ENCODE results near the gene MAX. TPM values are rescaled to one million over a fixed set of nuclear protein-coding genes. Genes with fewer than 3 reads are reported as not detected.
"Not testable (repeated sequence)": the region's sequence is repeated elsewhere in the genome, so short reads cannot be mapped to it uniquely, and the experiment has no call there.

Gene MAX
- total RNA-seq, 2 donors from 2014 or later = 95.5 to 137 TPM

GRCh38 chr14:65044596-65044959 is 57.7 kb downstream of the MAX start:
- no peak for DNase-seq
- ATAC-seq = no peak

GRCh38 chr14:65043893-65044595 is 58.3 kb downstream of the MAX start:
- intact Hi-C loops (cut with DNase I, micrococcal nuclease) = no loop called here
- no peak for ATAC-seq
- no peak for DNase-seq

More at GRCh38 chr14:65044596-65044959, 57.7 kb downstream of the MAX start:
- intact Hi-C loops (cut with DNase I, micrococcal nuclease) = no loop called here

- ATAC-seq (no peak), DNase-seq (no peak)
These were observed 59.5 kb downstream of the MAX start for GRCh38 chr14:65042731-65043372.

DNA sequence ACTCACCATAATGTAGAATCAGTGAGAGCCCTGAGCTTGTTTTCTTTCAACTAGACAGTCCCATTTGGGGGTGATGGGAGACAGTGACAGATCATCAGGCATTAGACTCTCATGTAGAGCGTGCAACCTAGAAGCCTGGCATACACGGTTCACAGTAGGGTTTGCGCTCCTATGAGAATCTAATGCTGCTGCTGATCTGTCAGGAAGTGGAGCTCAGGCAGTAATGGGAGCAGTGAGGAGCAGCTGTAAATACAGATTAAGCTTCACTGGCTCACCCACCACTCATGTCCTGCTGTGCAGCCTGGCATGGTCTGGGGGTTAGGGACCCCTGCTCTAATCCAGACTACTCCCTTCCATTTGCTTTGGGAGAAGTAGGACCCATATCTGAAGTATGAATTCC is 60.0 kb downstream of the MAX start:
- DNase-seq (no peak), ATAC-seq (no peak)
- intact Hi-C loops (cut with DNase I, micrococcal nuclease) = no loop called here

More at GRCh38 chr14:65042731-65043372, 59.5 kb downstream of the MAX start:
- intact Hi-C loops (cut with DNase I, micrococcal nuclease) = no loop called here

DNA sequence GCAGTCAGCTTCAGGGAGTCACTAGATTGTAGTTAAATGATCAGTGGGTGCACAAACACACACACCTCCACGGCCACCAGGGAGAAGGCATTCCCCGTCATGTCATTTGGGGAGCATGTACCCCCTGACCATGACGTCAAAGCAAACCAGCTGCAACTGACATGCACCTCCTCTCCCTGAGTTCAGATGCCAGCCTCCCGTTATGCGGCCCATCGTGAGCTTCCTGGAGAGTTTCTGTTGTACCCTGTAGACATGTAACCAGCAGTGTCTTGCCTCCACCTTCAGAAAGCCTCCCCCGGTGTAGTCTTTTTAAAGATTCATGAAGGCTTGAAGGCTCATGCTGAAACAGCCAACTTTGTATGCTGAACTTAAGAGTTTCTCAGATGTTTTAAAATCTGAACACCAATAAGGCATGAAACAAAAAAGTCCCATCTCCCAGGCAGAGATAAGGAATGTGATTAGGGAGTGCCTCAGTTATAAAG is 60.8 kb downstream of the MAX start:
- intact Hi-C loops (cut with DNase I, micrococcal nuclease) = no loop called here
- ATAC-seq (peak; percentile 18), DNase-seq (no peak)

- DNase-seq (no peak), ATAC-seq (peak; percentile 75)
- intact Hi-C loops (cut with DNase I, micrococcal nuclease) = no loop called here
These were observed 61.5 kb downstream of the MAX start for GRCh38 chr14:65040666-65041433.

DNA sequence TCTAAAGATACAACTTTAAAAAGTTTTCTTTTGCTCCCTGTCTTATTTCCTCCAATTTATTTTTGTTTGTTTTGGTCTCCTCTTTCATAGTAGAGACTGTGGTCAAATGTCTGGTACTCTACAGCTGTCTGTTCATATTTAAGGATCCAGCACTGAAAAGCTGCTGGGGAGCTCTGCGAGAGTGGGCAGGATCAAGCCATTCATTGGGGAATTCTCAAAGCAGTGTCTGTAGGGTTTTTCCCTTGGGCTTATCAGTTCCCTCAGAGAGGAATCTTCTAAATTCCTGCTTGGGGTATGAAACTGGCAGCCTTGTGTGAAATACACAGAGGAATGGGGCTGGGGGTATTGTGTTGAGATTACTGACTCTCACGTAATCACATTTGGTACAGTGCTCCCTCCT is 63.4 kb downstream of the MAX start:
- no peak for ATAC-seq

GRCh38 chr14:65035049-65035448 is 67.3 kb downstream of the MAX start:
- ATAC-seq (no peak), DNase-seq (no peak)
- intact Hi-C loops (cut with DNase I, micrococcal nuclease) = no loop called here

More for the DNA sequence above, 63.4 kb downstream of the MAX start:
- intact Hi-C loops (cut with DNase I, micrococcal nuclease) = no loop called here
- no peak for DNase-seq

- DNase-seq (no peak), ATAC-seq (no peak)
- intact Hi-C loops (cut with DNase I, micrococcal nuclease) = no loop called here
These were observed 68.3 kb downstream of the MAX start for GRCh38 chr14:65034021-65034420.

GRCh38 chr14:65033181-65033580 is 69.1 kb downstream of the MAX start:
- DNase-seq = no peak
- ATAC-seq = no peak
- intact Hi-C loops (cut with DNase I, micrococcal nuclease) = no loop called here

DNA sequence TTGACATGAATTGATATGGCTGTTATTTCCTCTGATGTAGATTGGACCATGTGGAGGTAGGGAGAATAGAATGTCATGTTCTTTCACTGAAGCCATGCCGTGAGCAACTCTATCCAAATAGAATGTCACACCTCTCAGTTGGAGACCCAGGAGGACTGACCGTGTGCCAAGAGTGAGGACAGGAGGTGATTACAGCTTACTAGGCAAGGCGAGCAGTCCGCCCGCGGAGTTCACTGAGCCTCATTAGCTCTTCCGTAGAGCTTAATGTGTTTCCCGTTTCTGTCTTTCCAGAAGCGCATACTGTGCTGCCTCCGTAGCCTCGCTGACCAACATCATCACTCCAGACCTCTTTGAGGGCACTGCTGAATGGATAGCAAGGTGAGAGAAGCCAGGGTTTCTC is 70.0 kb downstream of the MAX start:
- ATAC-seq (peak; percentile 50), DNase-seq (no peak)
- intact Hi-C loops (cut with DNase I, micrococcal nuclease) = no loop called here

- ATAC-seq; intact Hi-C loops (cut with DNase I, micrococcal nuclease); DNase-seq: not testable (repeated sequence)
These were observed 71.0 kb downstream of the MAX start for GRCh38 chr14:65031321-65031720.

- ATAC-seq (peak; percentile 47), DNase-seq (no peak)
- intact Hi-C loops (cut with DNase I, micrococcal nuclease) = no loop called here
These were observed 73.4 kb downstream of the MAX start for GRCh38 chr14:65028937-65029336.

DNA sequence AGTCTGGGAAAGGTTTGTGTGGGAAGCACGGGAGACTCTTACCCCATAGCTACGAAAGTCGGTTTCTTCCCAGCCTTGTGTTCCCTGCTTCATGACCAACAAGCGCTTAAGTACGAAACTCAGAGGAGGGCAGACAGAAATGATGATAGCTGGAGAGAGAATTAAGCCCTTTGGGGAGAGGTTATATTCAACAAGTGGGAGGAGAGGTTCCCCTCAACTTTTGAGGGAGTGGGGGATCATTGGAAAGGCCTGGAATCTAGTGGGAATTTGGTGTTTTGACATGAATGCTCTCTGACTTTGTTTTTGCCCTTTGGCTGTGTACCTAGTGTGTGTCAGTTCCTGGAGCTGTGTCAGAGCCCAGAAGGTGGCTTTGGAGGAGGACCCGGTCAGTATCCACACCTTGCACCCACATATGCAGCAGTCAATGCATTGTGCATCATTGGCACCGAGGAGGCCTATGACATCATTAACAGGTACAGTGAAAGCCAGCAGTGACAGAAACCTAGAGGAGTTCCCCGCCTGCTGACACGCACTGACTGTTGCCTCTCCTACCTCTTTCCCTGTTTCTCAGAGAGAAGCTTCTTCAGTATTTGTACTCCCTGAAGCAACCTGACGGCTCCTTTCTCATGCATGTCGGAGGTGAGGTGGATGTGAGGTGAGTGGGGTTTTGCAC is 75.1 kb downstream of the MAX start:
- no peak for ATAC-seq
- no peak for DNase-seq
- intact Hi-C loops (cut with DNase I, micrococcal nuclease) = no loop called here

DNA sequence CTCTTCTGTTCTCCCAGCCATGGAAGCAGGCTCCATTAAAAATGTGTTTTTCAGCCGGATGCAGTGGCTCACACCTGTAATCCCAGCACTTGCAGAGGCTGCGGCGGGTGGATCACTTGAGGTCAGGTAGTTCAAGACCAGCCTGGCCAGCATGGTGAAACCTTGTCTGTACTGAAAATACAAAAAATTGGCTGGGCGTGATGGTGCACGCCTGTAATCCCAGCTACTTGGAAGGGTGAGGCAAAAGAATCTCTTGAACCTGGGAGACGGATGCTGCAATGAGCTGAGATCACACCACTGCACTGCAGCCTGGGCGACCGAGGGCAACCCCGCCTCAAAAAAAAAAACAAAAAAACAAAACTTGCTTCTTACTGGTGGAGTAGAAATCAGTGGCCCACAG is 75.8 kb downstream of the MAX start:
- intact Hi-C loops (cut with DNase I, micrococcal nuclease) = no loop called here
- DNase-seq = no peak
- no peak for ATAC-seq

- intact Hi-C loops (cut with DNase I, micrococcal nuclease) = no loop called here
- DNase-seq (no peak), ATAC-seq (peak; percentile 93)
These were observed 76.5 kb downstream of the MAX start for GRCh38 chr14:65025818-65026217.
